HS-5 (cell line): Measurements from ENCODE around the gene OTULIN.

ENCODE experiments used
- DNase-seq: peaks from one replicate; pipeline ENCODE4 v3.0.0-alpha.2; 2012; ENCODE audit warnings: low read depth

Gene OTULIN

DNA sequence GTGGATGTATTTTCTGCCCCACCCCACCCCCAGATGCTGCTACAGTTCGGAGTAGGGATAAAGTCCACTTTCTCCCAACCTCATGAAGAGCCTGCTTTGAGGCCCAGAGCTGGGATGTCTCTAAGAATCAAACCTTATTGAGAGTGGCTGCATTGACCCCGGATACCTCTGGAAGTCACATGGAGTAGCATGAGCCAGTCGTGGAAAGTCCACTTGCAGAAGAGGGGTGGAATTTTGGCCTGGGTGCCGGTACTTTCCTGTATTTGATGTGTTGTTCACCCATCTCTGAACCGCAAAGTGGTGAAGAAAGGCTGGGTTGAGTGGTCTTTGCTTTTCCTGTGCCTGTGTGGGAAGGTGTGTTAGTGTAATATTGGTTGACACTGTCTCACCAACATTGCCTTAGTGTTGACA lies 3.7 kb downstream of the OTULIN start:
- DNase-seq: no peak

DNA sequence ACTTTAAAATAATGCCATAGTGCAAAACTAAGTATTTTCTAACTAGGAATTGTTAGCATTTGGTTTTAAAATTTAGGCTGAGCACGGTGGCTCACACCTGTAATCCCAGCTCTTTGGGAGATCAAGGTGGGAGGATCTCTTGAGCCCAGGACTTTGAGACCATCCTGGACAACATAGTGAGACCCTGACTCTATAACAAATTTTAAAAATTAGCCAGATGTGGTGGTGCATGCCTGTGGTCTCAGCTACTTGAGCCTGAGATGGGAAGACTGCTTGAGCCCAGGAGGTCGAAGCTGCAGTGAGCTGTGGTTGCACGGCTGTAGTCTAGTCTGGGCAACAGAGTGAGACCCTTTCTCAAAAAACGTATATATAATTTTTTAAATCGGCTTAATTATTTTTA lies 4.9 kb downstream of the OTULIN start:
- DNase-seq: no peak

DNA sequence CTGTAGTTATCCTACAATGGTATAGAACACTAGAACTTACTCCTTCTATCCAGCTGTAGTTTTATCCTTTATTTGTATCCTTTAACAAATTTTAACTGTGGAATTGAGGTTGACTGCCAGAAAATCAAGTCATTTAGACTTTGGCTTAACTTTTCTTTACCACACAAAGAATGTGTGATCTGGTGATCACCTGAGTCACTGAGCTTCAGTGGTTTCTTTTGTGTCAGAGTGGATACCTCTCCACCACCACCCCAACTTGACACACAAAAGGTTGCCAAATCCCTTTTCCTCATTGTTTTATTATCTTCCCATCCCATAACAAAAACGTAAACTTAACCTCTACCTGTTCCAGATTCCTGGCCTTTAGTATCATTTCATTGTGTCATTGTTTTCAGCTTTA lies 5.5 kb downstream of the OTULIN start:
- no peak for DNase-seq

DNA sequence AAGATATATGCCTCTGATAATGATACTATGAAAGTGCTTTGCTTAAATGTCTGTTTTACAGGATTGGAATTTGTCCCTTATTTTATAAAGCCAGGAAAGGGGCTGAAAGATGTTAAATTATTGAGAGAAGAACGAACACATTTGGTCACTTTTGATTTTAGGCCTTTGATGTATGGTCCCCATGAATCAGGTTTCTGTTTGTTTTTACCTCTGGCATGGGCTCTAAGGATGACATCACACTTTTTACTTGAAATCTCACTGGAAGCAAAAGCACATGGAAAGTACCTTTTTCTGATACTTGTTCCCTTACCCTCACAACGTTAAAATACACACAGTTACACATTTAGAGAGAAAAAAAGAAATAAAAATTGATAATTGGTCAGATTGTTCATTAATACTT lies 6.9 kb downstream of the OTULIN start:
- no peak for DNase-seq

DNA sequence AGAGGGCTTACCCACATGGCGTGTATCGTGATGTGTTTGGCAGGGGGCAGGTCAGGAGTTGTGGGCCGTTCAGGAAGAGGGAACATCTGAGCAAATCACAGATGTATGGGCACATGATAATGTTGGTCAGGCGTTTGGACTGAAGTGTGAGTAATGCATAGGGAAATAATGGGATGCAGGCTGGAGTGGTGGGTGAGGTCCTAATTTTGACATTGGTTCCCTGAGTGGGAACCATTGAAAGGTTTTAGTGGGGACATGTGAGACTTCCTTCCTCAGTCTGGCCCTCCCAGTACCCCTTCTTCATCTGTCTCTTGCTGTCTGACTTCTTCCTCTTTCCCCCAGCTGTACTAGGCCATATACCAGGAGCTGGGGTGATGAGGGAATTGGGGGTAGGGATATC lies 7.6 kb downstream of the OTULIN start:
- no peak for DNase-seq

DNA sequence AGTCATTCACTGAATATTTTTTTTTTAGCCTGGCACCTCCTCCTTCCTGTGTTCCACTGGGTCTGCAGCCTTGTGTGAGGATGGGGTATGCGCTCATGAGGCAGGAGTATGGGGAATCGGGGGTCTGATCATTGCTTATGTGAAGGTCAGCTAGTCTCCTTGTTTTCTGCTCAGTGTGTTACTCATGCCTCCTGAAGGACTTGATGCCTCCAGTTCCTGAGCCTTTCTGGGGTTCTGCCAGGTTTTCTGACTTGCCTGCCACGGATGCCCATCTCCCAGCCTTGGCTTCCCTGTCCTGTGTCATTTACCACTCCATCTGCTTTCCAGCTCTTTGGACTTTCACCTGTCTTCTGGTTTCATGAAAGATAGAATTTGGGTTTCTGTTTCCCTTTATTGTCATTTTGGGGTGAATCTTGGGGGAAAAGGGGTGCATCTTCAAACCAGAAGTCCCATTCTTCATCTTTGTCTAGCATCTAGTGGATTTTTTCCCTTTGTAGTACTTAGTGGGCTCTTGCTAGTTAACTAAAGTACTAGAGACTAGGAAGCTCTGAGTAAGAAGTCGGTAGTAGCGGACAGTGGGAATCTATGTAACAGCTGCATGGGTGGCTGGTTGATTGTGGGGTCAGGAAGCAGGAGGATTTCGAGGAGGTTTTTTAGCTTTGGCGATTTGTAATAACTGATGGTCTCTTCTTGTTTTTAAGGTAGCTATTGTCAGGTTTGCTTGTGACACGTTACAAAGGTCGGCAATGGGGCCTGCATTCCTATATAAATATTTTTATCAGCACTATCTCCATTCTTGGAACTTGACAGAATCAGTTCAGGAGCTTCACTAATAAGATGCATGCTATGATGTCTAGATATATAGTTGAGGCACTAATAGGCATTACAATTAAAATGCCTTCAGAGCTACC lies 8.2 kb downstream of the OTULIN start:
- no peak for DNase-seq

DNA sequence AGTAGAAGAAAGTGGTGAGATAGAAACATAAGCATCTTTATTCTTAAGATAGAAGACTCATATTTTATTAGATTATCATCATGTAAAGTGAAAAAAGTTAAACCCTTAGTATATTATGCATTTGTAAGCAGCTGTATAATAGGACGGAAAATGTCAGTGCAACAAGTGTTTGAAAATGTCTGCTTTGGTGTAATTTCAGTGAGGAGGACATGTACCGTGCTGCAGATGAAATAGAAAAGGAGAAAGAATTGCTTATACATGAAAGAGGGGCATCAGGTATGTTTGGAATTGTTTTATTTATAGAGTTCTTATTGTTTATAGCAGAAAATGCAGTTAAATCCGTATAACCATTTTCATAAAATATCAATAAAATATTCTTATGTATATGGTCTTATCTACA lies 8.9 kb downstream of the OTULIN start:
- no peak for DNase-seq

DNA sequence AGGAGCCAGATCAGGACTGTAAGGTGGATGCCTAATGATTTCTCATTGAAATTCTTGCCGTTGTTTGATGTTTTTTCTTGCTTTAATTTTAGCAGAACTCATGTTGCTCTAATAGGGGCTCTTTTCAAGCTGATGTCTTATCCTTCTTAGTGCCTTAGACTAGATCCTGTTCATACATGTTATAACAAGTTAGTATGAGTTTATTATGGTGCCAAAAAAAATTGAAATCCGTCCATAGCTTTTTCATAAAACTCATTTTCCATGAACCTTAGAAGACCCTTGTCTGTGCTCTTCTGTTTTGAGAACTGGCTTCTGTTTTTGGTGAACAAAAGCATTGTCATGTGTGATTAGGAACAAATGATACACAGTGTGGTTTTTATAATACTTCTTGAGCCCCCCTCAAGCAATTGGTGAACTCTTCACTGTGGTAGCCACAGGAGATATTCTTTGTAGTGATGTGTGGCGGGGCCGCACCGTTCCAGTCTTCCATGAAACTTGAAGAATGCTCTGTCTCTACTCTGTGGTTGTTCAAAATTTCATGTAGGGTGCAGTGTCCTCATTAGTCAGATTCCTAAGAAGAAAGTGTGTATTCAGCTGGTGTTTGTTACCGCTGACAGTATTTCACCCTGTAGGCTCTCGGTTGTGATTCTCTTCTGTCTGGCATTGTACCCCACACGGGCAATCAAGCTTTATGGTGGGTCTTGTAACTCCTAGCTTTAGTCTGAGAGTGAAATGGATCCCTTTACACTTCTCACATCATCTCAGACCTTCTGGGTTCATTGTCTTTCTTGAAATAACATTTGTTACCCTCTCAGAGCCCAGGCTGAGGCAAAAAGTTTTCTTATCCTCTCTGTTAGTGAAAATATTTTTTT lies 10.7 kb downstream of the OTULIN start:
- DNase-seq: no peak

DNA sequence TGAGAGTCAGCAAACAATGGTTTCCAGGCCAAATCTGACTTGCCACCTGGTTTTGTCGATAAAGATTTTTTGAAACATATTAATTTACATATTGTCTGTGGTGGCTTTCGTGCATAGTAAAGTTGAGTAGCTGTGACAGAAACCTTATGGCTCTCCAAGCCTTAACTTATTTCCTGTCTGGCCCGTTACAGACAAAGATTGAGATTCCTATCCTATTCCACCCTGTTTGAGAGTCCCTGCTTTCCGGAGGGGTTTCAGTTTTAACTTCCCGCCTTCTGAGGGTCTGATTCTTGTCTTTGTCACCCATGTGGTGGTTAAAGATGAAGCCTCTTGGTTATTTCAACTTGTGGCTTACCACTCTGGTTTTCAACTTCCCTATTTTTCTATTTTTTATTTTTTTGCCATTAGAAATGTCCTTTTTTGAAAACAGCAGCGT lies 11.4 kb downstream of the OTULIN start:
- no peak for DNase-seq

DNA sequence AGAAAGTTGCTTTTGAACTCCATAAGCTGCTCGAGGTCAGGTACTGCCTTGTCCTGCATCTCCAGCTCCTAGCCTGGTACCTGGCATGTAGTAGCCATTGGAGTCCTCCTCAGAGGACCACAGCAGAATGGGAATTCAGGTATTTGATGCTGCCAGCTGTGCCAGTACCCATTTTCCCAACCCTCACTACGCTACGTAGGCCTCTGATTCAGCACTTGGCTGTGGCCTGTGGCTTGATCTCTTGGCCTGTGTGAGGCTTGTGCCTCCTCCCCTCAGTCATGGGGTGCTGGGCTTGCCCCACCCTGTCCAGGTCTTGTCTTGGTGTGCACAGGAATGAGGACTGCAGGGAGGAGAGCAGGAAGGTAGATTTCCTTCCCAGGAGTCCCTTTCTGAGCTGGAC lies 11.8 kb downstream of the OTULIN start:
- DNase-seq: no peak

DNA sequence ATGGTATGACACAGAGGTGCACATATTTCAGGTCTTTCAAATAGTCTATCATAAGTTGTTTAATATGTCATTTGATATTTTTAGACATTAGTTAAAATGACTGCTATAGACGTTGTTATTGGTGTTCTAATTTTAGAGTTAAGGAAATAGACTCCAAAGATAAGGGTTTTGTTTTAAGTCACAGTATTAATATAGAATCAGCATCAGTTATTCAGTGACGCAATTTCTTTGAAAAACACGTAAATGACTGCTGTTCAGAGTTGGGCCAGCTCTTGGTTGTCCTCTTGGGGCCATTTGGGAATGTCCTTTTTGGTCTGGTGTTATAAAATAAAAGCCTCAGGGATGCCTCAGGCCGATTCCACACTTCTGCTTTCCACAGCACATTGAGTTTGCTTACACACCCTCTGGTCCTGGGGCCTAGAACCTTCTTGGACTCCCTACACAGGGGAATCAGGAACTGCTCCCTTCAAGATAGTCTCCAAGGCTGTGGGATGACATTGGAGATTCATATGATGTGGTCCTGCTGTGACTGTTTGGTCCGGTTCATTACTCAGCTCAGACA lies 14.3 kb downstream of the OTULIN start:
- no peak for DNase-seq

DNA sequence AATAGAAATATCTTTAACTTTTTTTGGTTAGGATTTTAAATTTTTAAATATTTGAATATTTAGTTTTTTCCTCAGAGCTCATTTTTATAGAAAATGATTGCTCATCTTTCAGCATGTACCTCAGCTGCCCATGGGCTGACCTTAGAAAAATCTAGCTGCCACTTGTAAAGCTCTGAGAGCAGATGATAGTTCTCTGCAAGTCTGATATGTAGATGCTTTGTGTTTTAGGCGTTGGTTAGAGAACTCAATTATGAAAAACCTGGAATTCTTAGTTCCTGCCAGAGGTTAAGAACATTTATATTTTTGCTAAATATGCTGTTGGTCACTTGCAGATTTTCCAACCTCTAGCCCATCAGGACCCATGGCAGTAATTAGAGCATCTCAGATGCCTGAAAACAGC lies 15.1 kb downstream of the OTULIN start:
- no peak for DNase-seq

DNA sequence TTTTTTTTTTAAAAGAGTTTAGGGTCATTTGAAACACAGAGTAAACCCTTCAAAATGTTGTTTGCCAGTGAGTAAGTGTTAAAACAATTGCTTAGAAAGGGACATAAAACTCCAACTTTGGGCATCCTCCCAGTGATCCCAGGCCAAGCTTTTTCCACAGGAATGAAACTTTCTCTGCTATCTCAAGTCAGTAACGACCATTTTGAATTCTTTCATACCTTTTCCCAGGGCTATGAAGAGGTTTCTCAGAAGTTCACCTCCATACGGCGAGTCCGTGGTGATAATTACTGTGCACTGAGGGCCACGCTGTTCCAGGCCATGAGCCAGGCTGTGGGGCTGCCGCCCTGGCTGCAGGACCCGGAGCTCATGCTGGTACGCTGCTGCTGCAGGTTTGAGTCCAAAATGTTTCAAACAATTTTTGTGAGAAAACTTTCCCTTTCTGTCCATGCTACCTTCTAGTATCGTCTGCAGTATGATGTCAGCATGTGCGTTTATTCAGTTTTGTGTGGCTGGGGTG lies 16.8 kb downstream of the OTULIN start:
- DNase-seq: no peak

DNA sequence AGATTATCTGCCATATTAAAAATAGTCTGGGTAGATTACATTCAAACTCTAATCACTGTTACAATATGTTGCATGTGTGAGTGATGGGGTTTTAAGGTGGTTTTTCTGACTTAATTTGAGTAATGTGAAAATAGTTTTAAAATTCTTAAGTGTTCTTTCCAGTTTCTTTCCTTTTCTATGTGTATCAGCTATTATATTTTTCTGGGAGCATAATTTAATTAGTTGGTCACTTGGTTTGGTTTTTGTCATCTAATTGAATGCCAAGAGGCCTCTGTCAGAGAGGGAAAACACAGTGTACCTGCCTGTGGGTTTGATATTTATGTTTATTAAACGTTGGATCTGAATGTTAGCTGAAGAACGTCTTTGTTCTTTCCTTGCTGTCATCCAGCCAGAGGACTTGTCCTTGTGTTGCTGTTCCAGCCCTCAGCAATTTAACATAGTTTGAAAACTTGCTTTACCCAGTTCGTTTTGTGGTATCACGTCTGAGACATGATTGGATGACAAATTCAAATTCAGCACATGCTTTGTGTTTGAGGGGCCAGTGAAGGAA lies 19.5 kb downstream of the OTULIN start:
- DNase-seq: no peak

DNA sequence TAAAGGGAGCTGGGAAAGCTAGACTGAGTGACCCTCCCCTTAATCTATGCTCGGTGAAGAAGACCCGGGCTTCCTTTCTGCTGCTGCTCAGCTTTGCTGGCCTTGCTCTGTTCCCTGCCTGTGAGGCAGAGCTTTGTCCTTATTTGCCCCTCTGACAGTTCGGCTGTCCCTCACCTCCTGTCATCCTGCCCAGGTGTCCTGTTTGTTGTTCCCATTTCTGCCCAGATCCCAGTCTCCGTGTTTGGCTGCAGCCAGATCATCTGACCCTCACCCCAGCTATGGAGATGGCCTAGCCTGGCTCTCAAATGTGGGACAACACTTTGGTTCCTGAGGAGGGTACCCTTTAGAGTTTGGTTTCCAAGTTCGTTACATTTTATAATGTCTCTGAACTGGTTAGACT lies 20.2 kb downstream of the OTULIN start:
- DNase-seq: no peak

DNA sequence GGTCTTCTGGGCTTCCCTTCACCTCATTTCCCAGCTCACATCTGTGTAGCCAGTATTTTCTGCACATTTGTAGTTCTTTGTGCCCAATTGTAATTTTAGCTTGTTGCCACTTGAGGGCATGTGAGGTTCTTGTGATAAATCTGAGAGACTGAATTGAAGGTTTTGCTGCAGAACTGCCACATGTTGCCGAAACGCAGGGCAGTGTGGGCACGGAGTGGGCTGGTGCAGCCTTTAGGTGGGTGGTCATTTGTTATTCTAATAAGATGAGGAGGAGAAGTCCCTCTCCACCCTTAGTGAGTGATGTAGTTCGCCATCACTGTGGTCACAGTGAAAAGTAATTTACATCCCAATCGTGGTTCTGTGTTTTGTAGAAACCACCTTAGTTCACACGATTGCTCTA lies 21.2 kb downstream of the OTULIN start:
- DNase-seq: no peak

DNA sequence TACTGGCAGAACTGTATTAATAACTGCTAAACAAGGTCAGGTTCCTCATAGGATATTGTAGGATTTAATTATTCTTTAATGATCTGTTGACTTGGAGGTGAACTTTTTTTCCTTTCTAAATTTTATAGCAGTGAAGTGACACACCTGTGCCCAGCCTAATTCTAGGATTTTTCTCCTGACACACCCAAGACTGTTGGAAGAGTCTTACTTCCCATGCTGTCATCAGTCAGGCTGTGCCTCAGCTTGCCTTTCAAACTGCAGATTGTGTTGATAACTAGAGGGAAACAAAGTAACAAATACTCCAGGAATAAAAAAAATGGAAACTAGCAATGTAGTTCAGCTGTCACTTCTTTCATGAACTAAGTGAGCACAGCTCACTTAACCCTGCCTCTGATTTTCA lies 22.0 kb downstream of the OTULIN start:
- DNase-seq: no peak

DNA sequence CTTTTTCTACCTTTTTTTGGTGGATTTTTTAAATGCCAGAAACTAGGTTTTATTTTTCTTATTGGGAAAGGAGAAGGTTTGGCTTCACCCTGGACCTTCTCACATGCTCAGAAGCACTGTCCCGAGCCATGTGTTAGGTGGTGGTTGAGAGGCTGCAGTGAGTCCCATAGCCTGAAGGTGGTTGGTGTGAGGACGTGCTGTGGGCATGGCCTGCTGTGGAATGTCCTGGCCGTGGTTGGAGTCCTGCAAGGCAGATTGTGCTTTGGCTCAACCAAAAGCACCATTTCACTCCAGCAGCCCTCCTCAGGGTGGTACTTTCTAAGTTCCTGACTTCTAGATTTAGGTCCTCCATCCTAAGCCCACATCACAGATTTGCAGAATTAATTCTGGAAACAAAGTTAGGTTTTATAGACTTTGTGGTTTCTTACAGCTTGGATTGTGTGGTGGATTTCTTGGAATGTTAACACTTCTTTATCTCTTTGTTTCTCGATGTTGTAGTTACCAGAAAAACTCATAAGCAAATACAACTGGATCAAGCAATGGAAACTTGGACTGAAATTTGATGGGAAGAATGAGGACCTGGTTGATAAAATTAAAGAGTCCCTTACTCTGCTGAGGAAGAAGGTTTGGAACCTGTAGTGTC lies 22.6 kb downstream of the OTULIN start:
- no peak for DNase-seq

DNA sequence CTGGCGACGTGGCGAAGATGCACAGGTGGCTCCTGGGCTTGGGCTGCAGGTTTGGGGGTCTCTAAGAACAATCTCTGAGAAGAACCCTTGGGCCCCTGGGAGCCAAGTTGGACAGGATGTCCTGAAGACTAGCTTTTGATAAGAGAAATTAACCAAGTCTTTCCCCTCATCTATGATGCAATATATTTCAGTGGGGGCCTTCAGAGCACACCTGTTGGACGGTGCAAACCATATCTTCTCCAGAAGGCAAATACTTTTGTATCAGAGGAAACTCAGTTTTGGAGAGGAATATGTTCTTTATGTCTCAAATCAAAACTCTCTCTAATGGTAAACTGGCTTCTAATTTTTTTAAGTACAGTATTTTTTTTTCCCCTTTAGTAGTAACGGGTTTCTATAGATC lies 28.6 kb downstream of the OTULIN start:
- no peak for DNase-seq

DNA sequence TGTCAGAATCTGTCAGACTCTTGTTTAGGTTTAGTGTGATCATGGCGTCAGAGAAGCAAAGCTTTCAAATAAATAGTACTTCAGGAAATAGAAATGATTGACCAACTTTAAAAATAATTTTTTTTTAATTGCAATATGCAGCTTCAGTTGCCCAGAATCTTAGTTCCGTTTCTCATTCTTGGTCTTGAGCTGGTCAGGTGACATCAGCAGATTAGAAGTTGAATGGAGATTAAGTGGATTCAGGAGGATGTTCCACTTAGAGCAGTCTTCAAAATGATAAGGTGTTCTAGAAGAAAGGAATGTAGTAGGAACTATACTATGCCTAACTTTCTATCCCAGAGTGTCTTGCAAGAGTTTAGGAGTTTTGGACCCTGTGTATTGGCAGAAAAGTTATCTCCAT lies 30.6 kb downstream of the OTULIN start:
- no peak for DNase-seq

DNA sequence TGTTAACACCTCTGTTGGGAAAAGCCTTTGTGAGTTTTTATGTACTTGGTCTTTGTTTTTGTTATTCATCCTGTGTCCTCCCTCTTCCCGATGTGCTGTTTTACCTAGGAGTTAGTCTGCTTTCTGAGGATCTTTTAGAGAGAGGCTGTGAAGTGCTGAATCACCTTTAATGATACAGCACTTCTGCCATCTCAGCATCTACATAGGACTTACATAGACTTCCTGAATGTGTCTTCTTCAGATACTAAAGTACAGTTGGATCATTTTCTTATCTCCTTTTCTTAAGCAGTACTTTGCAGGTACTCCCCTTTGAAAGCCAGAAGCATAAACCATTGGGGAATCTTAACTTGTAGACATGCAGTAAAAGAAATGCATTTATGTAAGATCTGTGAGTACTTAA lies 31.5 kb downstream of the OTULIN start:
- DNase-seq: no peak

DNA sequence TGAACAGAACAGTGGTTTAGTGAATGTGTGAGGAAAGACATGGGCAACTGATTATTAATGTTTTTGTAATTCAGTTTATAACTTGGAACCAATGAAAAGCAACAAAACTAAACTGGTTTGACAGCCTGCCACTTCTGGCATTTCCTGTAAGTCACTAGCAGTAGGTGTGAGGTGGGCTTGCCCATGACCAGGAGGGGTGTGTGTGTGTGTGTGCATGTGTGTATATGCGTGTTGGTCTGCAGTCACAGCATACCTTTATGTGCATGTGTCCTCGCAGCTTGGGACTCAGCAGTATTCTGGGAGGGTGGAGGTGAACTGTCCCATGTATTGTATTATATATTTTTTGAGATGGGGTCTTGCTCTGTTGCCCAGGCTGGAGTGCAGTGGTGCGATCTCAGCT lies 32.3 kb downstream of the OTULIN start:
- DNase-seq: no peak
